HG03575 (cell line): ENCODE results near the gene OR10G2.
"Not testable (repeated sequence)": the region's sequence is repeated elsewhere in the genome, so short reads cannot be mapped to it uniquely, and the experiment has no call there.

Experiments used
- ATAC-seq: cut with Tn5 transposase; IDR thresholded peaks from one replicate; pipeline ENCODE4 v1.9.1; 2021; ENCODE audit not compliant: unreplicated experiment, insufficient number of reproducible peaks, low FRiP score; ENCODE audit errors: extremely low read depth

Gene OR10G2, protein sequence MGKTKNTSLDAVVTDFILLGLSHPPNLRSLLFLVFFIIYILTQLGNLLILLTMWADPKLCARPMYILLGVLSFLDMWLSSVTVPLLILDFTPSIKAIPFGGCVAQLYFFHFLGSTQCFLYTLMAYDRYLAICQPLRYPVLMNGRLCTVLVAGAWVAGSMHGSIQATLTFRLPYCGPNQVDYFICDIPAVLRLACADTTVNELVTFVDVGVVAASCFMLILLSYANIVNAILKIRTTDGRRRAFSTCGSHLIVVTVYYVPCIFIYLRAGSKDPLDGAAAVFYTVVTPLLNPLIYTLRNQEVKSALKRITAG

GRCh38 chr14:21634840-21635239, at the start of gene OR10G2:
OR10G2 (minus strand) TSS chr14:21634940; CDS start chr14:21634842, 98 bp downstream.
- ATAC-seq, result no peak

DNA sequence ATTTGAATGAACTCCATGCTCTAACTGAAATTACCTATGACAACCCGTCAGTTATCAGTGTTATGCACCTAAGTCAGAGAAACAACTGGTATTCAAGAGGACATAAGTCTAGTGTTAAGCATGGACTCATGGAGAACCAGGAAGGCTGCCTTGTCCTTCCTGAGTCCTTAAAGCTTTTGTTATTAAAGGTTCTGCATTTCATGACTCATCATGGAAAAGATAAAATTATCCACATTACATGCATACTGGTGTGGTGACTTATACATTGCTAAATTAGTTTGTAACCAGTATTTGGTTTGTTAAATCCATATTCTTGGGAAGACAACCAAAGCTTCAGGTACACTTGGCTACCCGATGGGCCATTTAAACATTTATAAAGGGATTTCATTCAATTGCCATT, 45.3 kb upstream of the OR10G2 start:
- no peak for ATAC-seq

GRCh38 chr14:21675566-21675965, 40.8 kb upstream of the OR10G2 start:
- no peak for ATAC-seq

DNA sequence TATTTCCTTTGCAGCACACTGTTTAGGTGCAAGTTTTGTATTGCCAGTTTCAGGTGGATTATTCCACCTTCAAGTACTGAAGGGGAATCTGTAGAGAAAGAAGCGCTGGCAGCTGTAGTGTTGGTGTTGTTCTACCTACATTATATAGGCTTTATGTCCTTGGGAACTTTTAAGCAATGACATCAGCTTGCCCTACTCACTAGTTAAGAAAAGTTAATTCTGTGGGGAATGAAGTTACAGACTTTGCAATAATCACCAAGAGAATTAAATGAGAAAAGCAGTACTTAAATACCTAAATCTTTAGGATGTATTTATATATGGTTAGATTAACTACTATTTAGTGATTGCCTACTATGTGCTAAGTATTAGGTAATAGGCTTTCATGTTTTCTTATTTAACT, 39.0 kb upstream of the OR10G2 start, which contains the start of gene OR4E1:
Gene OR4E1 (minus strand): TSS at position 101 of the 400 bp plus-strand sequence. CDS start 2,883 bp downstream, outside the sequence.
- no peak for ATAC-seq

DNA sequence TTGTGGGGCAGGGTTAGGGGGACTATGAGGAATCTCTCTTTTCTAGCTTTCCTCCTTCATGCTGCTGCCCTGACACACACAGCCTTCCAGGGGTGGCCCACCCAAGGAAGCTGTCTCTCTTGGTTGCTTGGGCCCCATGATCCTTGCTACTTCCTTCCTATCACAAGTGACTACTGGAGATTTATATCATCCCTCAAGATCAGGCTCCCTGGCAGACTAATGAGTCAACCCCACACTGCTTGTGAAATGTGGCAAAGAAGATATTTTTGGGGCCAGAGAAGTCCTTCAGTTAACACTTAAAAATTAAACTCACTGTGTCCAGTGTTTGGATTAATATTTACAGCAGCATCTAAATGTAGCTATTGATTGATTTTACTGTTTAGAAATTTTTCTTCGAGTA, 37.4 kb upstream of the OR10G2 start:
- no peak for ATAC-seq

DNA sequence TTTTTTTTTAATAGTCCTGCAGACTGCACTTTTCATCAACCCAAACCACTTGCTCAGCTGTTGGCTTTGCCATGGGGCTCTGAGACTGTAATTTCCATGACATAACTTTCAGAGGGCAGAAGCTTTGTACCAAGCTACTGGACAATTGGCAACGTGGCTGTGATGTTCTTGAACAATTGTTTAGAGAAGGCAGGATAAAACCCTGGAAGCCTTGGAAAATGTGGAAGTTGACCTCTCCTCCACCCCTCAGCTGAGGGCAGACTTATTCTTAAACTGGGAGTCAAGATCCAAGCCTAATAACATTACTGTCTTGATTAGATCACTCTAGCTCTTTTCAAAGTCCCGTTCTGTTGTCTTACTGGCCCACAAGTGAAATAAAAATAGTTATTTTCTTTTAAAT, 36.6 kb upstream of the OR10G2 start:
- no peak for ATAC-seq

DNA sequence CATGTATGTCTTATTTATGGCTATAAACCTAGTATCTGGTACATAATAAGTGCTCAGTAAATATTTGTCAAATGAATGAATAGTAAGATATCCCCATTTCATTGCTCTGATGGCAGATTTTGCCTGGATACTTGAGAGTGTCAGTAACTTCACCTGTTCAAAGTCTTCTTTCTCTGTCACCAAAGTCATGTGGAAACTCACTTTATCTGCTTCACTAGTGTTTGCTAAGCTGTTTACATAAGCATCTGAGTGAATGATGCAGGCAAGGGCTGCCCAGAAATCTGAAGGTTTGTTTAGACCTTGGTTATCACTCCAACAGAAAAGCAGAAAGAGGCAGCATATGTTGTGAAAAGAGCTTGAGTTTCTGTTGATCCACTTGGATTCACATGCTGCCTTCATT, 34.5 kb upstream of the OR10G2 start:
- no peak for ATAC-seq

GRCh38 chr14:21668377-21668776, 33.6 kb upstream of the OR10G2 start:
- ATAC-seq, result no peak

DNA sequence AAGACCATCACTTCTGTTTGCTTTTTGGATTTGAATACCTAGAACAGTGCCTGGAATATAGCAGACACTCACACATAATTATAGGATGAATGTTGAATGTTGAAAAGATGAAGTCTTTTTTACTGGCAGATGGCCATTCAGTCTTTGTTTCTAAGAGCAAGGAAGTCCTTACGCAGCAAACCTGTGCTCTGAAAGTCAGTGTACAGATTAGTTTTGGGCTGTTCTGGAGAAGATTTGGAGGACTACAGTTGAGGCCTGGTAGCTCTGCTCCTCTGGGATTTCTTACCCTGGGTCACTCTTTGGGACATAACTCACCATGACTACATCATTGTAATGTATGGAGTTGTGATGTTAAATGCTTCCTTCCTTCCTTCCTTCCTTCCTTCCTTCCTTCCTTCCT, 22.2 kb upstream of the OR10G2 start:
- ATAC-seq, result no peak

- ATAC-seq, result no peak
Observed at GRCh38 chr14:21654215-21654614, 19.5 kb upstream of the OR10G2 start.

- ATAC-seq, result no peak
Observed at GRCh38 chr14:21653331-21653885, 18.7 kb upstream of the OR10G2 start, which contains the start of gene OR4E2. OR4E2 (plus strand) TSS chr14:21653835; CDS start chr14:21665083, 11,248 bp downstream.

GRCh38 chr14:21652209-21652808, 17.6 kb upstream of the OR10G2 start:
- ATAC-seq, result no peak

GRCh38 chr14:21647380-21647779, 12.6 kb upstream of the OR10G2 start:
- ATAC-seq, result no peak

GRCh38 chr14:21643407-21643806, 8.7 kb upstream of the OR10G2 start:
- ATAC-seq, result no peak

- no peak for ATAC-seq
Observed at GRCh38 chr14:21642683-21643082, 7.9 kb upstream of the OR10G2 start.

DNA sequence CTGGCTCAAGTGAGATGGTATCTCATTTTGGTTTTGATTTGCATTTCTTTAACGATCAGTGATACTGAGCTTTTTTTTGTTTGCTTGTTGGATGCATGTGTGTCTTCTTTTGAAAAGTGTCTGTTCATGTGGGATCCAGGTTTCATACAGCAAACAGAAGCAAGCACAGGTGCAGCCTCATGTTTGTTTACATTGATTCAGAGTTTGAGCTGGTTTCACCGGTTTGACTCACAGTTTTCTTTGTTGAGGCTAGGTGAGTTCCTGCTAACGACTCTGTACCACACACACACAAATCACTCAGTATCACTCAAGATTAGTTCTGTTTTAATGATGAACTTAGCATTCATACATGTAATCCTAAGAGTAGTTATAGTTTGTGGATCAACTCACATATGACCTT, 3.7 kb downstream of the OR10G2 start:
- no peak for ATAC-seq

DNA sequence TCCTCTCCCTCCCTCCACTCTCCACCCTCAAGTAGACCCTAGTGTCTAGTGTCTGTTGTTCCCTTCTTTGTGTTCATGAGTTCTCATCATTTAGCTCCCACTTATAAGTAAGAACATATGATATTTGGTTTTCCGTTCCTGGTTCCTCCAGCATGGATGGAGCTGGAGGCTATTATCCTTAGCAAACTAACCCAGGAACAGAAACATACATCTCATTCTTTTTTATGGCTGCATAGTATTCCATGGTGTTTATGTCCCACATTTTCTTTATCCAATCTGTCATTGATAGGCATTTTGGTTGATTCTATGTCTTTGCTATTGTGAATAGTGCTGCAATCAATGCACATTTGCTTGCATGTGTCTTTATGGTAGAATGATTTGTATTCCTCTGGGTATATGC, 4.2 kb downstream of the OR10G2 start:
- ATAC-seq, result not testable (repeated sequence)

- no peak for ATAC-seq
Observed at GRCh38 chr14:21626491-21627230, 8.1 kb downstream of the OR10G2 start.

DNA sequence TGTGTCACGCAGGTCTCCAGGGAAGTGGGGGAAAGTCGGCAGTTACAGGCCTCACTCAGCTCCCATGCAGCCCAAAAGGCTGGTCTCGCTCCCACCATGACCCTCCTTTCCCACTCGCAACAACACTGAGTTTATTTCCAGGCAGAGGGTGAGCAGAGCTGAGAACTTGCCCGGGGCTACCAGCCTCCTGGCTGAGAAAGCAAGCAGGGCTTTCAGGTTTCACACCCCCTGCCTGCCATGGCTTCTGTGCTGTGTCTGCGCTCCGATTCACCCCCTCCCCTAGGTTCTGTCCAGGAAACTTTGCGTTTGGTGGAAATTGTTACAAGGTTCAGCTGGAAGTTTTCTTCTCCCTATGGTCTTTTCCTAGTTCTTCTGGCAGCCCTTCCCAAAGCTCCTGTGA, 17.1 kb downstream of the OR10G2 start:
- no peak for ATAC-seq

GRCh38 chr14:21614240-21614639, 20.5 kb downstream of the OR10G2 start:
- ATAC-seq, result no peak
